Esophagus squamous epithelium (tissue), 5 donors: ENCODE data around the gene RXFP3. TPM values are rescaled to one million over a fixed set of nuclear protein-coding genes. Genes with fewer than 3 reads are reported as not detected.

Experiments
- DNase-seq: peaks from one replicate; lab custom pipeline; 2025; lab: John Stamatoyannopoulos, UW
- H3K27ac ChIP-seq, 4 donors: fragments of 200-600 bp; sonication (generic); one replicate each; pipeline ENCODE4 v1.5.1; 2016 to 2019; ENCODE audit warnings: mild to moderate bottlenecking in 1 of 4
- H3K27me3 ChIP-seq, 4 donors: fragments of 200-600 bp; sonication (generic); 1 replicate in 3 of 4; 2 replicates in 1 of 4; pipeline versions ENCODE4 v1.5.1 to v1.6.0; 2017 to 2021; ENCODE audit warnings: antibody characterized with exemption in 1 of 4
- H3K36me3 ChIP-seq, 3 donors: fragments of 200-600 bp; sonication (generic); one replicate each; pipeline ENCODE4 v1.5.1; 2016 to 2019
- H3K4me1 ChIP-seq, 3 donors: fragments of 200-600 bp; sonication (generic); one replicate each; pipeline ENCODE4 v1.5.1; 2017 to 2019
- H3K4me3 ChIP-seq, 4 donors: fragments of 200-600 bp; sonication (generic); 1 replicate in 3 of 4; 2 replicates in 1 of 4; pipeline ENCODE4 v1.5.1; 2016 to 2019; ENCODE audit warnings: mild to moderate bottlenecking in 2 of 4, moderate library complexity in 1 of 4
- H3K9me3 ChIP-seq, 3 donors: fragments of 200-600 bp; sonication (generic); one replicate each; pipeline ENCODE4 v1.5.1; 2016 to 2019
- CTCF ChIP-seq, 6 experiments: fragments of 450-650 bp in 4 of 6; fragments of 200-600 bp in 2 of 6; sonication (generic) in 2 of 6; IDR thresholded peaks; one replicate each; pipeline ENCODE4 v1.5.1; 2016 to 2019; ENCODE audit warnings: antibody characterized with exemption in 6 of 6, mild to moderate bottlenecking in 4 of 6, moderate library complexity in 4 of 6
- POLR2A ChIP-seq, 4 donors: fragments of 450-650 bp; IDR thresholded peaks; one replicate each; pipeline ENCODE4 v1.6.1; 2017; ENCODE audit warnings: antibody characterized with exemption in 4 of 4, mild to moderate bottlenecking in 4 of 4, moderate library complexity in 3 of 4
- WGBS, 2 donors: methylation state at CpG; one replicate each; pipeline ENCODE4 v1.1.5; 2018; 5-methylcytosine and 5-hydroxymethylcytosine counted together
- intact Hi-C: fragments of 100-400 bp; cut with DNase I; formaldehyde crosslinking; loops from one replicate; pipeline ENCODE4 v1.15.0; 2022
- total RNA-seq, 4 donors: library from RNA; depleted of rRNA; stranded (reverse); fragments of >200 nt; gene quantifications; one replicate each; pipeline ENCODE4 v1.1.0, GENCODE V29; 2016
- donor health status: DM: yes; HTN: yes; CAD: no.

Gene RXFP3
- total RNA-seq, 4 donors from 2014 or later, result not detected

- intact Hi-C loops, result no loop called here
- TF ChIP-seq CTCF (IDR thresholded peaks at IDR 0.05) (no peak), POLR2A (IDR thresholded peaks at IDR 0.05) (no peak)
- no peaks in the 10 kb centered on the region for H3K36me3 ChIP-seq
- peaks cover 0 to 44% (median 6%) of the 10 kb centered on the region in 3 donors for H3K4me1 ChIP-seq
- H3K27me3 ChIP-seq, result peaks cover 0 to 73% (median 0%) of the 10 kb centered on the region in 4 donors
- peak within 1 kb of the TSS in 3 of 4 donors; percentile 31 to 64 (median 55) for H3K27ac ChIP-seq
- 11 to 21% methylated on average over 21 of the region's 45 CpGs for WGBS, 2 donors
- no peaks in the 10 kb centered on the region for H3K9me3 ChIP-seq
- DNase-seq, result no peak
- H3K4me3 ChIP-seq, result peak within 1 kb of the TSS; percentile 12 to 63 (median 42)
Measured at GRCh38 chr5:33891788-33892619, 44.2 kb upstream of the RXFP3 start, which contains the start of gene ADAMTS12. TSS of gene ADAMTS12 (minus strand) at chr5:33891990. CDS start at chr5:33891856, 134 bp downstream.

- no peak for DNase-seq
- intact Hi-C loops, result no loop called here
- H3K27ac ChIP-seq, result peak overlapping the region in 2 of 4 donors; percentile 31 to 64
- 36 to 52% methylated on average over 5 of the region's 5 CpGs for WGBS, 2 donors
- H3K4me1 ChIP-seq, result peaks cover 0 to 44% (median 6%) of the 10 kb centered on the region in 3 donors
- peaks cover 0 to 71% (median 0%) of the 10 kb centered on the region in 4 donors for H3K27me3 ChIP-seq
- TF ChIP-seq POLR2A (IDR thresholded peaks at IDR 0.05) (no peak), CTCF (IDR thresholded peaks at IDR 0.05) (no peak)
- H3K9me3 ChIP-seq, result no peaks in the 10 kb centered on the region
- H3K4me3 ChIP-seq, result peak overlapping the region in 1 of 4 donors; percentile 46
- no peaks in the 10 kb centered on the region for H3K36me3 ChIP-seq
Measured at GRCh38 chr5:33892620-33893137, 43.5 kb upstream of the RXFP3 start.

GRCh38 chr5:33894566-33894965 lies 41.6 kb upstream of the RXFP3 start:
- no peaks in the 10 kb centered on the region for H3K9me3 ChIP-seq
- TF ChIP-seq CTCF (IDR thresholded peaks at IDR 0.05), result no peak
- no peak for TF ChIP-seq POLR2A (IDR thresholded peaks at IDR 0.05)
- DNase-seq, result no peak
- 59 to 78% methylated on average over 1 of the region's 1 CpG for WGBS, 2 donors
- no peak overlapping the region for H3K27ac ChIP-seq
- peaks cover 0 to 30% (median 6%) of the 10 kb centered on the region in 3 donors for H3K4me1 ChIP-seq
- no peak overlapping the region for H3K4me3 ChIP-seq
- peaks cover 0 to 59% (median 0%) of the 10 kb centered on the region in 4 donors for H3K27me3 ChIP-seq
- no peaks in the 10 kb centered on the region for H3K36me3 ChIP-seq
- intact Hi-C loops, result no loop called here

GRCh38 chr5:33901156-33901555 lies 35.0 kb upstream of the RXFP3 start:
- no peak for DNase-seq
- WGBS, 2 donors, result 30 to 32% methylated on average over 1 of the region's 1 CpG
- Histone ChIP-seq H3K27me3 (no peaks in the 10 kb centered on the region), H3K27ac (no peak overlapping the region), H3K9me3 (peaks cover 0 to 14% (median 0%) of the 10 kb centered on the region in 3 donors), H3K4me1 (no peaks in the 10 kb centered on the region), H3K36me3 (no peaks in the 10 kb centered on the region), H3K4me3 (no peak overlapping the region)
- TF ChIP-seq POLR2A (IDR thresholded peaks at IDR 0.05) (no peak), CTCF (IDR thresholded peaks at IDR 0.05) (no peak)
- intact Hi-C loops, result no loop called here

- no peak overlapping the region for H3K27ac ChIP-seq
- H3K4me1 ChIP-seq, result no peaks in the 10 kb centered on the region
- no peaks in the 10 kb centered on the region for H3K36me3 ChIP-seq
- TF ChIP-seq POLR2A (IDR thresholded peaks at IDR 0.05) (no peak), CTCF (IDR thresholded peaks at IDR 0.05) (no peak)
- no peaks in the 10 kb centered on the region for H3K27me3 ChIP-seq
- DNase-seq, result no peak
- intact Hi-C loops, result no loop called here
- H3K4me3 ChIP-seq, result no peak overlapping the region
- H3K9me3 ChIP-seq, result peaks cover 0 to 31% (median 13%) of the 10 kb centered on the region in 3 donors
- whole genome bisulfite sequencing, 2 donors, result 68% methylated on average over 2 of the region's 2 CpGs; no CpG with 5 or more reads in 1 of the 2 donors
Measured at GRCh38 chr5:33903118-33903517, 33.1 kb upstream of the RXFP3 start.
